Activated CD8-positive, alpha-beta T cell treated with anti-CD3 and anti-CD28 coated beads for 36 hours (primary cell): ENCODE measurements around the gene PRR5. TPM values are rescaled to one million over a fixed set of nuclear protein-coding genes. Genes with fewer than 3 reads are reported as not detected.
A peak's percentile ranks its signal among the peaks of the same experiment; 100 is the strongest.

Experiments
- ATAC-seq: fragments of 200-7000 bp; cut with Tn5 transposase; one replicate; pipeline ENCODE4 v1.10.0; 2021; ENCODE audit warnings: mild to moderate bottlenecking, moderate library complexity
- CTCF ChIA-PET: fragments of 350-600 bp; sonication (Branson Sonifier 250); formaldehyde crosslinking; loops from one replicate; lab custom pipeline; 2021; ENCODE audit warnings: antibody characterized with exemption; lab: Charles Lee
- POLR2A ChIA-PET: fragments of 350-600 bp; sonication (Branson Sonifier 250); formaldehyde crosslinking; loops from one replicate; lab custom pipeline; 2021; ENCODE audit warnings: antibody characterized with exemption; lab: Charles Lee
- DNase-seq: peaks from one replicate; pipeline ENCODE4 v3.0.0-alpha.2; 2020
- H3K27ac Mint-ChIP-seq: one replicate; pipeline ENCODE4 v1.8.0; 2021; ENCODE audit warnings: mild to moderate bottlenecking, mixed read lengths
- H3K27me3 Mint-ChIP-seq: one replicate; pipeline ENCODE4 v1.8.0; 2021; ENCODE audit warnings: mixed read lengths
- H3K36me3 Mint-ChIP-seq: one replicate; pipeline ENCODE4 v1.8.0; 2021; ENCODE audit warnings: low read depth, mixed read lengths
- H3K4me1 Mint-ChIP-seq: one replicate; pipeline ENCODE4 v1.8.0; 2021; ENCODE audit warnings: low read depth, mixed read lengths
- H3K4me3 Mint-ChIP-seq: one replicate; pipeline ENCODE4 v1.8.0; 2021; ENCODE audit warnings: mild to moderate bottlenecking, moderate library complexity, mixed read lengths
- H3K9me3 Mint-ChIP-seq: one replicate; pipeline ENCODE4 v1.8.0; 2021; ENCODE audit warnings: mixed read lengths
- CTCF ChIP-seq: fragments of 200-600 bp; IDR thresholded peaks from one replicate; pipeline ENCODE4 v1.8.0; 2022; ENCODE audit warnings: antibody characterized with exemption, mild to moderate bottlenecking
- intact Hi-C: fragments of 100-400 bp; cut with micrococcal nuclease; formaldehyde crosslinking; loops from one replicate; pipeline ENCODE4 v1.10.0; 2022
- total RNA-seq, 2 experiments: library from RNA; stranded (reverse); gene quantifications; one replicate each; pipeline ENCODE4 v1.2.3, GENCODE V29; 2021

PRR5 gene
- total RNA-seq, 2 experiments from 2014 or later, result 26.8 to 27.3 TPM

GRCh38 chr22:44682556-44683168, 19.3 kb upstream of the PRR5 start:
- Mint-ChIP-seq H3K36me3 (no peaks in the 10 kb centered on the region), H3K4me3 (no peak overlapping the region), H3K27ac (peak overlapping the region; percentile 92), H3K9me3 (no peaks in the 10 kb centered on the region), H3K4me1 (peaks cover 58% of the 10 kb centered on the region), H3K27me3 (no peaks in the 10 kb centered on the region)
- POLR2A ChIA-PET, result interaction anchor here (0.9 to 1.9 kb wide), 4 partner anchors 11 to 490 kb away, joined by 3 to 6 read pairs (median 3); no protein-coding TSS in a partner anchor
- intact Hi-C loops, result no loop called here
- DNase-seq (no peak), ATAC-seq (no peak)
- CTCF ChIA-PET, result interaction anchor here (0.9 to 6.1 kb wide), 6 partner anchors 14 to 689 kb away, joined by 3 to 56 read pairs (median 10); partner anchors contain the start of gene PRR5
- no peak for TF ChIP-seq CTCF

DNA sequence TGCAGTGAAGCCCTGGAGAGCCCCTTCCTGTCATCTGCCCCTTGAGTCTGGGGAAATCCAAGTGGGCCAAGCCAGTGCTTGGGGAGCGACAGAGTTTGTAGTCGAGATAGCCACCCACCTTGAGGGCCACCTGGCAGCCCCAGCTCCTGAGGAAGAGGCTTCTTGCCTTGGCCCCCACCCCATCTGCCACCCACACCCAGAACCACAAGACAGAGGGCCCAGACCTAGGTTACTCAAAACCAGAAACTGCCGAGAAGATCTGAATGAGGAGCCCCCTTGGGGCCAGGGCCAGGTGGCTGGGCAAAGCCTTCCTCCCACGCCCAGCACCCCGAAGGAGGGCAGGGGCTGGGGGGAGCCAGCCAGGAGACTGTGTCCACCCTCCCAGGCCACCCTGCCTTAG, 18.8 kb upstream of the PRR5 start:
- Mint-ChIP-seq H3K27me3 (no peaks in the 10 kb centered on the region), H3K36me3 (no peaks in the 10 kb centered on the region), H3K9me3 (no peaks in the 10 kb centered on the region), H3K27ac (peak overlapping the region; percentile 92), H3K4me3 (peak overlapping the region; percentile 34), H3K4me1 (peaks cover 58% of the 10 kb centered on the region)
- intact Hi-C loops, result no loop called here
- ATAC-seq (peak; percentile 31), DNase-seq (peak; percentile 88)
- CTCF ChIA-PET, result interaction anchor here (1.7 to 6.1 kb wide), 5 partner anchors 14 to 690 kb away, joined by 4 to 56 read pairs (median 13); partner anchors contain the start of gene PRR5
- POLR2A ChIA-PET, result interaction anchor here (1.3 to 1.9 kb wide), 3 partner anchors 12 to 16 kb away, joined by 3 to 6 read pairs (median 4); no protein-coding TSS in a partner anchor
- TF ChIP-seq CTCF, result no peak

GRCh38 chr22:44683881-44684280, 18.1 kb upstream of the PRR5 start:
- intact Hi-C loops, result no loop called here
- Mint-ChIP-seq H3K4me1 (peaks cover 58% of the 10 kb centered on the region), H3K27ac (peak overlapping the region; percentile 92)

GRCh38 chr22:44684506-44685383, 17.3 kb upstream of the PRR5 start:
- peak; percentile 100 for TF ChIP-seq CTCF
- H3K4me3 Mint-ChIP-seq, result peak overlapping the region; percentile 3
- intact Hi-C loops, result no loop called here
- H3K9me3 Mint-ChIP-seq, result no peaks in the 10 kb centered on the region
- ChIA-PET POLR2A (interaction anchor here (0.8 to 1.4 kb wide), 8 partner anchors 8 to 51 kb away, joined by 3 to 7 read pairs (median 4); no protein-coding TSS in a partner anchor), CTCF (interaction anchor here (0.5 to 6.1 kb wide), 28 partner anchors 8 to 1375 kb away, joined by 3 to 56 read pairs (median 5); partner anchors contain the start of genes PARVG and PRR5)
- ATAC-seq (peak; percentile 77), DNase-seq (peak; percentile 95)
- no peaks in the 10 kb centered on the region for H3K36me3 Mint-ChIP-seq
- peak overlapping the region; percentile 92 for H3K27ac Mint-ChIP-seq
- H3K4me1 Mint-ChIP-seq, result peaks cover 56% of the 10 kb centered on the region
- H3K27me3 Mint-ChIP-seq, result no peaks in the 10 kb centered on the region

More at GRCh38 chr22:44683881-44684280, 18.1 kb upstream of the PRR5 start:
- POLR2A ChIA-PET, result interaction anchor here (1.0 to 1.4 kb wide), 2 partner anchors 14 to 15 kb away, joined by 4 read pairs; no protein-coding TSS in a partner anchor
- Mint-ChIP-seq H3K36me3 (no peaks in the 10 kb centered on the region), H3K27me3 (no peaks in the 10 kb centered on the region), H3K4me3 (no peak overlapping the region), H3K9me3 (no peaks in the 10 kb centered on the region)
- ATAC-seq, result no peak
- CTCF ChIA-PET, result interaction anchor here (0.9 to 6.1 kb wide), 19 partner anchors 8 to 691 kb away, joined by 3 to 56 read pairs (median 5); partner anchors contain the start of genes PARVG and PRR5
- DNase-seq, result peak; percentile 24
- no peak for TF ChIP-seq CTCF
